Large intestine (tissue), 3 donors: ENCODE data around the gene LRP10. TPM values are rescaled to one million over a fixed set of nuclear protein-coding genes. Genes with fewer than 3 reads are reported as not detected.
"Not testable (repeated sequence)": the region's sequence is repeated elsewhere in the genome, so short reads cannot be mapped to it uniquely, and the experiment has no call there.

Source experiments
- DNase-seq, 2 donors: peaks; one replicate each; pipeline versions ENCODE4 v3.0.0 to v3.0.0-alpha.2; 2013
- H3K27ac ChIP-seq: one replicate; pipeline ENCODE4 v1.5.1; 2013; ENCODE audit warnings: low read length
- H3K27me3 ChIP-seq: 2 replicates; pipeline ENCODE4 v1.6.1; 2013; ENCODE audit warnings: low read length; ENCODE audit not compliant: control insufficient read depth, insufficient read depth
- H3K36me3 ChIP-seq: 2 replicates; pipeline ENCODE4 v1.6.1; 2013; ENCODE audit warnings: low read length; ENCODE audit not compliant: control insufficient read depth, insufficient read depth
- H3K4me1 ChIP-seq: one replicate; pipeline ENCODE4 v1.6.1; 2013; ENCODE audit warnings: low read length; ENCODE audit not compliant: control insufficient read depth, insufficient read depth
- H3K4me3 ChIP-seq: one replicate; pipeline ENCODE4 v1.5.1; 2013; ENCODE audit warnings: low read length
- H3K9me3 ChIP-seq: one replicate; pipeline ENCODE4 v1.6.1; 2013; ENCODE audit warnings: mild to moderate bottlenecking, low read depth, low read length, moderate library complexity; ENCODE audit not compliant: control insufficient read depth
- WGBS: methylation state at CpG from one replicate; pipeline ENCODE4 v1.1.5; 2013; ENCODE audit warnings: low lambda C conversion rate; ENCODE audit not compliant: insufficient coverage; 5-methylcytosine and 5-hydroxymethylcytosine counted together
- polyA plus RNA-seq: library from polyadenylated mRNA; unstranded; fragments of 120-200 nt; gene quantifications from one replicate; pipeline ENCODE4 v1.2.1, GENCODE V29; 2013

Gene LRP10
- polyA plus RNA-seq, 1 donor: 92.8 TPM

DNA sequence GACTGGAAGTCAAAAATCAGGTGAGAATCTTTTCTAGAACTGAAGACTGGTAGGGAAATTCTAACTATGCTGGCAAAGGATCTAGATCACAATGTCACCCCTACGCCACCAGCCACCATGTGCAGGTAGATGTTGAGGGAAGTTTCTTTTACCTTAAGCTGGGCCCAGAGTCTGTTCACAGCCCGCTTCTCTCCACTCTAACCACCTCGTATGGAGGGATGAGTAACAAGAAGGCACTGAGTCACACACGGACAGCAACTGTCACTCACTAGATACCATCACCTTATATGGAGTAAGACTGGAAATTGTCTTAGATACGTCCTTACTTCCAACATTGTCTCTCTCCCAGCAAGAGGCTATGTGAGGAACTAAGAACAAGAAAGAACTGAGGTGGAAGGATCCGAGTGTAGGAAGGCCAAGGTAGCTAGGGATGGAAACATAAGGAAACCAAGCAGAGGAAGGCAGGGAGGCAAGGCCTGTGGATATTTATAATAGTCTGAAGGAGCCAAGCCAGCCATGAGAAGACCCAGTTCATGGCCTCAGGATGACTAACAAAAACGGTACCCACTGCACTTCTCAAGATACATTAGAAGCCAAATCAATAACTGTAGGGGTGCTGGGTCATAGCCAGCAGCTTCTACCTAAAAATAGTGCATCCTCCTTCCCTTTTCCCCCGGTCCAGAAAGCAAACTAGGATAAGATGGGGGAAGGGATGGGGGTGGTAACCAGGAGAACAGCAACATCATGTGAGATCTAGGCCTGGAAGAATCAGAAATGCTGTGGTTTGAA is 27.0 kb downstream of the LRP10 start:
- no peak overlapping the region for H3K27ac ChIP-seq
- no peaks in the 10 kb centered on the region for H3K27me3 ChIP-seq
- no CpG with 5 or more reads among the region's 8 CpGs for WGBS
- no peak overlapping the region for H3K4me3 ChIP-seq
- H3K4me1 ChIP-seq: peaks cover 3% of the 10 kb centered on the region
- peaks cover 33% of the 10 kb centered on the region for H3K36me3 ChIP-seq
- no peaks in the 10 kb centered on the region for H3K9me3 ChIP-seq
- DNase-seq: no peak

DNA sequence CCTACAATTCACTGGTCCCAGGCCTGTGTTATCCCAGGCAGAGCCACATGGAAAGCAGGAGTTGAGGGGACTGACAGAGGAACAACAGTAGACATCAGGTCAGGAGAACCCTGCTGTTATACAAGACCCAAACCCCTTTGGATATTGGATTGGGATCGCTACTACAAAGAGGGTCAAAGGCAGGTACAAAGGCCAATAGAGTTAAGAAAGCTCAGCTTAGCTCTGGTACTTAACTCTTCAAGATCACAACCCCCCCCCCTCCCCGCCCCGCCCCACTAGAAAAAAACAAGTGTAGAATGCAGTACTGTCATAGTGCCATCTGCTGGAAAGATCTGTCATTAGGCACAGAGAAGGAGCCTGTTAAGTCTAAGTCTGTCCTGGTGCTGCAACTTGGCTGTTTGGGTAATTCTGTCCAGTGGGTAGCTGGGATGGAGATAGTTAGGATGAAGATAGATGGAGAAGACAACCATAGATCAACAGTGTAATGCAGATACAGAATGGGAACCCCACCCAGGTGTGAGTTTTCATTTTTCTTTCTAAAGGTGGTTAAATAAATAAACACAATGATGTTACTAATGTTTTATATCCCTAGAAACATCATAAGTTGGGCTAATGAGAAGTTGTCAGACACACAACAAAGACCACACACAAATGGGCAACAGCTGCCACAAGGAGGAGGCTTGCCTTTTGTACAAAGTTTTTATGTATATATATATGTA is 28.7 kb downstream of the LRP10 start:
- no peaks in the 10 kb centered on the region for H3K27me3 ChIP-seq
- no peaks in the 10 kb centered on the region for H3K9me3 ChIP-seq
- WGBS: no CpG with 5 or more reads among the region's 3 CpGs
- H3K36me3 ChIP-seq: peaks cover 51% of the 10 kb centered on the region
- peak overlapping the region; percentile 3 for H3K27ac ChIP-seq
- no peak overlapping the region for H3K4me3 ChIP-seq
- H3K4me1 ChIP-seq: peaks cover 3% of the 10 kb centered on the region
- peak; percentile 69 to 75 for DNase-seq

DNA sequence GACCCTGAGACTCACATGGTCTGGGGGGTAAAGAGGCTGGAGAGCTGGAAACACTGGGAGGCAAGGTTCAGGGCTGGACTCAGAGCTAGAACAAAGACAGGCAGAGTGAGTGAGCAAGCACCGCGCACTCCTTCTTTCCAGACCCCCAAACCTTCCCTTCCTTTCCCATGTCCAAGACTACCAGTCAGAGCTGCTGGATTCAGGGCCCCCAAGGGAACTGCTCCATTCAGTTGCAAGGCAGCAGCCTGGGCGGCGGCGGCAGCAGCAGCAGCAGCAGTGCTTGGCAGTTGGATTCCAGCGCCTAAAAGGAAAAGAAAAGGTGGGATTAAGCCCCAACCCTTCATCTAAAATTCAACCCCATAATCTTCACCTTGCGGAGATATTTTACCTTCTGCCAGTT is 30.3 kb downstream of the LRP10 start:
- Histone ChIP-seq H3K4me3 (no peak overlapping the region), H3K27ac (no peak overlapping the region), H3K36me3 (peaks cover 65% of the 10 kb centered on the region), H3K9me3 (no peaks in the 10 kb centered on the region), H3K27me3 (no peaks in the 10 kb centered on the region), H3K4me1 (peaks cover 3% of the 10 kb centered on the region)
- no peak for DNase-seq
- WGBS: no CpG with 5 or more reads among the region's 7 CpGs

DNA sequence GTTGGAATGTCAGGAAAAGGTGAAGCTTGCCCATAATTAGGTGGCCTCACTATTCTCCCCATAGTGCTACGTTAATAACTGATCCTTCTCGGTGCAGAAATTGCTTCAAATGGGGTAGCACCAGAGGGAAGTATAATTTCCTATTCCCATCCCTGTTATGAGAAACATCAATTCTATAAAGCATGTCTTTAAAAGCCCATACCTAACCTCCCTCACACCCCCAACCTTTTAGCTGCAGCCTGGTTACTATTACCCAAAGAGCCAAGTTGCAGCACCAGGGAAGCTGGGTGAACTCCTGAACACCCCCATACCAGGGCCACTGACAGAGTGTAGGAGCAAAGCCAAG is 32.2 kb downstream of the LRP10 start:
- no peak overlapping the region for H3K27ac ChIP-seq
- 100% methylated on average over 2 of the region's 2 CpGs for WGBS
- H3K27me3 ChIP-seq: no peaks in the 10 kb centered on the region
- H3K36me3 ChIP-seq: peaks cover 80% of the 10 kb centered on the region
- no peak overlapping the region for H3K4me3 ChIP-seq
- DNase-seq: no peak
- H3K9me3 ChIP-seq: no peaks in the 10 kb centered on the region
- H3K4me1 ChIP-seq: peaks cover 3% of the 10 kb centered on the region

DNA sequence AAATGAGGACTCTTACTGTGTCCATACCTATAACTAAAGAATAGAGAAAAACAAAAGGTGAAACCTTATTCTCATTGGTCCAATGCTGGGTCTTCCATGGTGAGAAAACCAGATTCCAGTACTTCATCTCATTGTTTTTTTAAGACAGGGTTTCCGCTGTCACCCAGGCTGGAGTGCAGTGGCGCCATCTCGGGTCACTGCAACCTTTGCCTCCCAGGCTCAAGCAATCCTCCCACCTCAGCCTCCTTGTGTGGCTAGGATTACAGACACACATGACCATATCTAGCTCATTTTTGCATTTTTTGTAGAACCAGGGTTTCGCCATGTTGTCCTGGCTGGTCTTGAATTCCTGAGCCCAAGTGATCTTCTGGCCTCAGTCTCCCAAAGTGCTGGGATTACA is 34.1 kb downstream of the LRP10 start:
- Histone ChIP-seq H3K27me3 (no peaks in the 10 kb centered on the region), H3K4me3 (no peak overlapping the region), H3K36me3 (peaks cover 90% of the 10 kb centered on the region), H3K4me1 (no peaks in the 10 kb centered on the region), H3K27ac (no peak overlapping the region), H3K9me3 (no peaks in the 10 kb centered on the region)
- WGBS: no CpG with 5 or more reads among the region's 4 CpGs
- no peak for DNase-seq

DNA sequence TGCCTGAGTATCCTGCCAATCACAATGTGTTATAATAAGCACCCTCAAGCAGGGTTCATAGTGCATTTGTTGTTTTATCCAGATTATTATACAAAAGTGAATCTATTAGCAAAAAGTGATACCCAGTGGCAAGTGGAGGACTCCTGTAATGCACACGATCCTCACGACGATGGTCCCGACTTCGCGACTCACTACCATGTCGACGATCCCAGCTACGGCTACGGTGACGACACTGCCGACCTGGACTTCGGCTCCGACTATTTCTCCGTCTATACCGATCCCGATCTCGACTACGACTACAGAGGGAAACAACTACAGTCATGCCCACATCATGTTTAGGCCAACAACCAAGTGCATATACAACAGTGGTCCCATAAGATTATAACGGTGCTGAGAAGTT is 34.5 kb downstream of the LRP10 start:
- Histone ChIP-seq H3K4me1 (no peaks in the 10 kb centered on the region), H3K27me3 (no peaks in the 10 kb centered on the region), H3K27ac (no peak overlapping the region), H3K36me3 (peaks cover 87% of the 10 kb centered on the region), H3K4me3 (no peak overlapping the region), H3K9me3 (no peaks in the 10 kb centered on the region)
- no peak for DNase-seq
- 100% methylated on average over 4 of the region's 20 CpGs for WGBS

DNA sequence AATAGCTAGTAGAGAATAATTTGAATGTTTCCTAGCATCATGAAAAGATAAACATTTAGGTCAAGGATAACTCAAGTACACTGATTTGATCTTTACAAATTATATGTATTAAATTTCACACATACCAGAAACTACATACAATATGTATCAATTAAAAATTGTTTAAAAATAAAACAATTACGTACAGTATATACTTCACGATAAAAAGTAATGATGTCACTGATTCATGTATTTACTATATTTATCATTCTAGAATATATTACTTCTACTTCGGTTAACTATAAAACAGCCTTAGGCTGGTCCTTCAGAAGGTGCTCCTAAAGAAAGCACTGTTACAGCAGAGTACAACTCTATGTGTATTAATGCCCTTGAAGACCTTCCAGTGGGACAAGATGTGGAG is 35.9 kb downstream of the LRP10 start:
- no peak for DNase-seq
- H3K27me3 ChIP-seq: no peaks in the 10 kb centered on the region
- no peaks in the 10 kb centered on the region for H3K9me3 ChIP-seq
- H3K4me1 ChIP-seq: no peaks in the 10 kb centered on the region
- no peak overlapping the region for H3K27ac ChIP-seq
- peaks cover 79% of the 10 kb centered on the region for H3K36me3 ChIP-seq
- WGBS: 100% methylated on average over 3 of the region's 3 CpGs
- H3K4me3 ChIP-seq: no peak overlapping the region

DNA sequence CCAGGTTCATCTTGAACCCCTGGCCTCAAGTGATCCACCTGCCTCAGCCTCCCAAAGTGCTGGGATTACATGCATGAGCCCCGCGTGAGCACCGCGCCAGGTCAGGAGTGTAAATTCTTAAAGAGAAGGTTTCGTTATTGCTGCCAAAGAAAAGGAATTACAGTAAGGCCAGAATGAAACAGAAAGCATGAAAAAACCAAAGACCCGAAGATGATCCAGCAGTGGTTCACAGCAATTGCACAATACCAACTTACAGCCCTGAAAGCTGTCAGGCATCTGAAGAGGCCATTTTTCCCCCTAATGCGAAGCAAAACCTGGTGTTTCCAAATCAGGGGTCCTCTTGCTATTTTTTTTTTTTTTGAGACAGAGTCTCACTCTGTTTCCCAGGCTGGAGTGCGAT is 37.1 kb downstream of the LRP10 start:
- Histone ChIP-seq H3K4me3 (no peak overlapping the region), H3K9me3 (no peaks in the 10 kb centered on the region), H3K4me1 (no peaks in the 10 kb centered on the region), H3K36me3 (peaks cover 73% of the 10 kb centered on the region), H3K27me3 (no peaks in the 10 kb centered on the region), H3K27ac (no peak overlapping the region)
- 93% methylated on average over 4 of the region's 8 CpGs for WGBS
- DNase-seq: no peak

DNA sequence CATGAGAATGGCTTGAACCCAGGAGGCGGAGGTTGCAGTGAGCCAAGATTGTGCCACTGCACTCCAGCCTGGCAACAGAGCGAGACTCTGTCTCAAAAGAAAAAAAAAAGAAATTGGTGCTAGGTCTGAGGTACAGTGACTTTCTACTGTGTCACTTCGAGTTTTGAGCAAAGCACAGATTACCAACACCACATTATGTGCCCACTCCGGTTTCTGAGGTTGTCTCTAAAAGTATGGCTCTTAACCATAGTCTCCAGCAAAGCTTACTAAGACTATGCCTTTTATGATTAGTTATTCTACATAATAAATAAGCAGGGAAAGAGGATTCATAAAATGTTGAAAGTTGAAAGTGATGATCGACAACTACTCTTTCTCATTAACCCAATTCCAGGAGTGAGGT is 39.4 kb downstream of the LRP10 start:
- no peak overlapping the region for H3K27ac ChIP-seq
- H3K4me3 ChIP-seq: no peak overlapping the region
- no peak for DNase-seq
- no CpG with 5 or more reads among the region's 5 CpGs for WGBS
- no peaks in the 10 kb centered on the region for H3K27me3 ChIP-seq
- peaks cover 52% of the 10 kb centered on the region for H3K36me3 ChIP-seq
- no peaks in the 10 kb centered on the region for H3K9me3 ChIP-seq
- no peaks in the 10 kb centered on the region for H3K4me1 ChIP-seq

DNA sequence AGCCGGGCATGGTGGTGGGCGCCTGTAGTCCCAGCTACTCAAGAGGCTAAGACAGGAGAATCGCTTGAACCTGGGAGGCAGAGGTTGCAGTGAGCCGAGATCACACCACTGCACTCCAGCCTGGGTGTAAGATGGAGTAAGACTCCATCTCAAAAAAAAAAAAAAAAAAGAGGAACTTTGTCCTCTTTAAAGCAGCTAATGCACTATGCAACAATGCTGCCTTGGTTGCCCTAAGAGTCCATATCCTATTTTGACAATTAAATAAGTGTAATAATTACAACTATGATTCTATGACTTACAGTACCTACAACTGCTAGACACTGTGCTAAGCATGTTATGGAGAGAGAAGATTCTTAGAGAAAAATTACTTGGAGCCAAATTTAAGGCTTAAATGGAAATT is 43.3 kb downstream of the LRP10 start:
- not testable (repeated sequence) for H3K27ac ChIP-seq, H3K27me3 ChIP-seq, H3K4me3 ChIP-seq, H3K9me3 ChIP-seq, H3K4me1 ChIP-seq, DNase-seq
- WGBS: no CpG with 5 or more reads among the region's 4 CpGs
- H3K36me3 ChIP-seq: peaks cover 24% of the 10 kb centered on the region
